Mammary epithelial cell (primary cell): ENCODE measurements around the gene HDAC4.

ENCODE experiments used
- EZH2 ChIP-seq: IDR thresholded peaks from 2 replicates; pipeline ENCODE4 v1.6.1; 2012; ENCODE audit warnings: low read length, inconsistent platforms, borderline replicate concordance
- TF ChIP-seq, protein P1 (sequence below), 2 donors: IDR thresholded peaks in 1 of 2; conservative IDR thresholded peaks in 1 of 2; 2 replicates each; pipeline ENCODE4 v1.5.1; 2011 to 2012; ENCODE audit warnings: inconsistent platforms in 2 of 2, low read length in 2 of 2, mild to moderate bottlenecking in 2 of 2, control low read depth in 1 of 2, low read depth in 1 of 2; ENCODE audit not compliant: insufficient read depth in 1 of 2; ENCODE audit errors: extremely low read depth in 1 of 2

GRCh38 chr2:239184968-239185903 is 215.6 kb downstream of the HDAC4 start:
- TF ChIP-seq, protein P1, sequence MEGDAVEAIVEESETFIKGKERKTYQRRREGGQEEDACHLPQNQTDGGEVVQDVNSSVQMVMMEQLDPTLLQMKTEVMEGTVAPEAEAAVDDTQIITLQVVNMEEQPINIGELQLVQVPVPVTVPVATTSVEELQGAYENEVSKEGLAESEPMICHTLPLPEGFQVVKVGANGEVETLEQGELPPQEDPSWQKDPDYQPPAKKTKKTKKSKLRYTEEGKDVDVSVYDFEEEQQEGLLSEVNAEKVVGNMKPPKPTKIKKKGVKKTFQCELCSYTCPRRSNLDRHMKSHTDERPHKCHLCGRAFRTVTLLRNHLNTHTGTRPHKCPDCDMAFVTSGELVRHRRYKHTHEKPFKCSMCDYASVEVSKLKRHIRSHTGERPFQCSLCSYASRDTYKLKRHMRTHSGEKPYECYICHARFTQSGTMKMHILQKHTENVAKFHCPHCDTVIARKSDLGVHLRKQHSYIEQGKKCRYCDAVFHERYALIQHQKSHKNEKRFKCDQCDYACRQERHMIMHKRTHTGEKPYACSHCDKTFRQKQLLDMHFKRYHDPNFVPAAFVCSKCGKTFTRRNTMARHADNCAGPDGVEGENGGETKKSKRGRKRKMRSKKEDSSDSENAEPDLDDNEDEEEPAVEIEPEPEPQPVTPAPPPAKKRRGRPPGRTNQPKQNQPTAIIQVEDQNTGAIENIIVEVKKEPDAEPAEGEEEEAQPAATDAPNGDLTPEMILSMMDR (conservative IDR thresholded peaks at IDR 0.05 in 1 of 2, IDR thresholded peaks at IDR 0.05 in 1 of 2; ENCODE audit: extremely low read depth in 1 of 2, insufficient read depth in 1 of 2, low read depth in 1 of 2, low read length in 2 of 2): no peak
- TF ChIP-seq EZH2: no peak
